IMR-90 (cell line): ENCODE measurements around the gene WEE2. TPM values are rescaled to one million over a fixed set of nuclear protein-coding genes. Genes with fewer than 3 reads are reported as not detected.

ENCODE experiments used
- ATAC-seq: fragments of 200-7000 bp; cut with Tn5 transposase; 2 replicates; pipeline ENCODE4 v1.9.1; 2020; ENCODE audit warnings: low read depth, mild to moderate bottlenecking, moderate library complexity
- BruUV-seq: library from RNA; stranded (reverse); fragments of 400-500 nt; replicated peaks from 2 replicates; lab custom pipeline; 2021; lab: Mats Ljungman, UMichigan
- CTCF ChIA-PET: fragments of 300-600 bp; formaldehyde crosslinking; extraction: SDS; loops from one replicate; lab custom pipeline; 2021; ENCODE audit warnings: antibody characterized with exemption; lab: Yijun Ruan, JAX
- POLR2A ChIA-PET: fragments of 300-600 bp; sonication (Branson Sonifier 250); formaldehyde crosslinking; loops from one replicate; lab custom pipeline; 2022; ENCODE audit warnings: antibody characterized with exemption; ENCODE audit not compliant: unreplicated experiment; lab: Charles Lee
- DNase-seq: peaks from one replicate; pipeline ENCODE4 v3.0.0; 2013
- H2AFZ ChIP-seq: replicated peaks from 2 replicates; pipeline ENCODE3; 2013; ENCODE audit warnings: low read length, mild to moderate bottlenecking; ENCODE audit not compliant: poor library complexity
- H2AK5ac ChIP-seq: 2 replicates; pipeline ENCODE4 v1.6.1; 2013; ENCODE audit warnings: low read depth, low read length, inconsistent platforms
- H2AK9ac ChIP-seq: replicated peaks from 2 replicates; pipeline ENCODE3; 2013; ENCODE audit warnings: mild to moderate bottlenecking, low read depth, low read length, moderate library complexity; ENCODE audit not compliant: poor library complexity
- H2BK120ac ChIP-seq: 2 replicates; pipeline ENCODE4 v1.6.1; 2013; ENCODE audit warnings: low read depth, low read length, inconsistent platforms
- H2BK15ac ChIP-seq: 3 replicates; pipeline ENCODE4 v1.6.1; 2013; ENCODE audit warnings: low read depth, low read length, inconsistent platforms
- H2BK20ac ChIP-seq: 2 replicates; pipeline ENCODE4 v1.6.1; 2013; ENCODE audit warnings: low read depth, mild to moderate bottlenecking, inconsistent platforms, low read length, moderate library complexity
- H2BK5ac ChIP-seq: 2 replicates; pipeline ENCODE4 v1.6.1; 2013; ENCODE audit warnings: mild to moderate bottlenecking, low read depth, low read length, inconsistent platforms; ENCODE audit not compliant: poor library complexity, severe bottlenecking
- H3K14ac ChIP-seq: replicated peaks from 2 replicates; pipeline ENCODE4 v1.6.1; 2013; ENCODE audit warnings: low read depth, low read length, inconsistent platforms
- H3K18ac ChIP-seq: 2 replicates; pipeline ENCODE4 v1.6.1; 2013; ENCODE audit warnings: low read depth, low read length, control low read depth
- H3K23ac ChIP-seq: 2 replicates; pipeline ENCODE4 v1.6.1; 2013; ENCODE audit warnings: low read depth, low read length, inconsistent platforms
- H3K27ac ChIP-seq: 2 replicates; pipeline ENCODE4 v1.5.1; 2013; ENCODE audit warnings: mild to moderate bottlenecking, control low read depth, low read length; ENCODE audit not compliant: insufficient read depth
- H3K27me3 ChIP-seq: 2 replicates; pipeline ENCODE4 v1.6.1; 2013; ENCODE audit warnings: low read length; ENCODE audit not compliant: control insufficient read depth, insufficient read depth
- H3K36me3 ChIP-seq: 2 replicates; pipeline ENCODE4 v1.6.1; 2013; ENCODE audit warnings: low read length, mixed read lengths; ENCODE audit not compliant: control insufficient read depth, insufficient read depth
- H3K4ac ChIP-seq: 2 replicates; pipeline ENCODE4 v1.6.1; 2013; ENCODE audit warnings: low read depth, low read length, inconsistent platforms
- H3K4me1 ChIP-seq: 2 replicates; pipeline ENCODE4 v1.6.1; 2013; ENCODE audit warnings: low read length, mixed read lengths; ENCODE audit not compliant: control insufficient read depth, insufficient read depth
- H3K4me2 ChIP-seq: 2 replicates; pipeline ENCODE4 v1.6.1; 2013; ENCODE audit warnings: low read depth, mild to moderate bottlenecking, control low read depth, low read length, moderate library complexity
- H3K4me3 ChIP-seq: 2 replicates; pipeline ENCODE4 v1.5.1; 2013; ENCODE audit warnings: low read depth, mild to moderate bottlenecking, control low read depth, low read length, moderate library complexity; ENCODE audit not compliant: insufficient read depth
- H3K56ac ChIP-seq: 2 replicates; pipeline ENCODE4 v1.6.1; 2013; ENCODE audit warnings: low read length, inconsistent platforms; ENCODE audit not compliant: insufficient read depth; ENCODE audit errors: extremely low read depth
- H3K79me1 ChIP-seq, 2 experiments: 2 replicates each; pipeline ENCODE4 v1.6.1; 2013; ENCODE audit warnings: low read length in 2 of 2, inconsistent platforms in 1 of 2, low read depth in 1 of 2
- H3K9ac ChIP-seq: 2 replicates; pipeline ENCODE4 v1.6.1; 2013; ENCODE audit warnings: low read depth, low read length, control low read depth
- H3K9me1 ChIP-seq: 2 replicates; pipeline ENCODE4 v1.6.1; 2013; ENCODE audit warnings: low read length, inconsistent platforms; ENCODE audit not compliant: insufficient read depth
- H3K9me3 ChIP-seq: 2 replicates; pipeline ENCODE4 v1.6.1; 2013; ENCODE audit warnings: low read length; ENCODE audit not compliant: control insufficient read depth, insufficient read depth
- H4K20me1 ChIP-seq: 2 replicates; pipeline ENCODE4 v1.6.1; 2013; ENCODE audit warnings: low read length, inconsistent platforms; ENCODE audit not compliant: insufficient read depth
- H4K5ac ChIP-seq: 2 replicates; pipeline ENCODE4 v1.6.1; 2013; ENCODE audit warnings: mild to moderate bottlenecking, low read depth, low read length, control low read depth
- H4K8ac ChIP-seq, 2 experiments: 2 replicates each; pipeline ENCODE4 v1.6.1; 2013; ENCODE audit warnings: low read depth in 2 of 2, low read length in 2 of 2, control low read depth in 1 of 2, inconsistent platforms in 1 of 2
- H4K91ac ChIP-seq: 2 replicates; pipeline ENCODE4 v1.6.1; 2013; ENCODE audit warnings: low read depth, low read length, inconsistent platforms; ENCODE audit not compliant: insufficient read depth
- BHLHE40 ChIP-seq: fragments of 150-350 bp; IDR thresholded peaks from 2 replicates; pipeline ENCODE4 v1.6.1; 2016; ENCODE audit warnings: mild to moderate bottlenecking, low read depth, low read length
- CEBPB ChIP-seq: IDR thresholded peaks from 2 replicates; pipeline ENCODE4 v1.6.1; 2012; ENCODE audit warnings: low read depth, low read length, improper control_type of control experiment
- CHD1 ChIP-seq: IDR thresholded peaks from 2 replicates; pipeline ENCODE4 v1.6.1; 2012; ENCODE audit warnings: low read depth, low read length, improper control_type of control experiment
- FOS ChIP-seq: fragments of 150-350 bp; IDR thresholded peaks from 2 replicates; pipeline ENCODE4 v1.6.1; 2016; ENCODE audit warnings: low read depth, low read length
- MAFK ChIP-seq: IDR thresholded peaks from 2 replicates; pipeline ENCODE4 v1.6.1; 2012; ENCODE audit warnings: low read depth, low read length, improper control_type of control experiment
- MAZ ChIP-seq: IDR thresholded peaks from 2 replicates; pipeline ENCODE4 v1.6.1; 2012; ENCODE audit warnings: low read depth, mild to moderate bottlenecking, low read length, improper control_type of control experiment, moderate library complexity, borderline replicate concordance
- MXI1 ChIP-seq: IDR thresholded peaks from 2 replicates; pipeline ENCODE4 v1.6.1; 2012; ENCODE audit warnings: low read depth, mild to moderate bottlenecking, low read length, moderate library complexity, borderline replicate concordance
- NFE2L2 ChIP-seq: fragments of 150-350 bp; IDR thresholded peaks from 2 replicates; pipeline ENCODE4 v1.6.1; 2016; ENCODE audit warnings: low read depth, mild to moderate bottlenecking, low read length
- POLR2A ChIP-seq: IDR thresholded peaks from 2 replicates; pipeline ENCODE4 v1.6.1; 2012; ENCODE audit warnings: mild to moderate bottlenecking, low read depth, low read length
- RAD21 ChIP-seq: IDR thresholded peaks from 2 replicates; pipeline ENCODE4 v1.6.1; 2012; ENCODE audit warnings: low read length, improper control_type of control experiment
- RCOR1 ChIP-seq: IDR thresholded peaks from 2 replicates; pipeline ENCODE4 v1.6.1; 2012; ENCODE audit warnings: mild to moderate bottlenecking, low read length, improper control_type of control experiment; ENCODE audit not compliant: insufficient replicate concordance
- RFX5 ChIP-seq: IDR thresholded peaks from 2 replicates; pipeline ENCODE4 v1.8.0; 2012; ENCODE audit warnings: low read depth, mild to moderate bottlenecking, low read length, moderate library complexity
- WGBS, 2 experiments: methylation state at CpG; one replicate each; pipeline versions ENCODE4 v1.1.5 to v1.1.7; 2013; ENCODE audit warnings: missing lambda C conversion rate in 2 of 2; ENCODE audit not compliant: insufficient read length in 1 of 2; ENCODE audit errors: extremely low coverage in 2 of 2; 5-methylcytosine and 5-hydroxymethylcytosine counted together
- dilution Hi-C: fragments of 300-500 bp; cut with HindIII; formaldehyde crosslinking; loops from one replicate; pipeline ENCODE4 v1.14.3; 2018; ENCODE audit warnings: low sequenced_read_pairs; ENCODE audit not compliant: unreplicated experiment
- in situ Hi-C: fragments of 300-500 bp; cut with MboI; formaldehyde crosslinking; loops from 3 replicates; pipeline ENCODE4 v1.14.3; 2019; ENCODE audit warnings: low sequenced_read_pairs, inconsistent platforms, mixed read lengths
- intact Hi-C: fragments of 100-400 bp; cut with micrococcal nuclease; formaldehyde crosslinking; loops from 2 replicates; pipeline ENCODE4 v1.10.0; 2022
- polyA plus RNA-seq, 3 experiments: library from polyadenylated mRNA; depleted of rRNA; stranded (reverse); fragments of >200 nt; gene quantifications; 2 replicates each; pipeline ENCODE4 v1.2.3, GENCODE V29; 2012; ENCODE audit warnings: low replicate concordance in 1 of 3
- total RNA-seq: library from RNA; depleted of rRNA; stranded (reverse); fragments of >200 nt; gene quantifications from 2 replicates; pipeline ENCODE4 v1.2.3, GENCODE V29; 2012
- TF ChIP-seq, protein P1 (sequence below): fragments of 150-350 bp; IDR thresholded peaks from 2 replicates; pipeline ENCODE4 v1.6.1; 2016; ENCODE audit warnings: low read depth, mild to moderate bottlenecking, low read length, moderate library complexity, borderline replicate concordance

Gene WEE2
- total and polyA plus RNA-seq, 2 of the 4 experiments (the other 2 are of a cell fraction), result not detected

DNA sequence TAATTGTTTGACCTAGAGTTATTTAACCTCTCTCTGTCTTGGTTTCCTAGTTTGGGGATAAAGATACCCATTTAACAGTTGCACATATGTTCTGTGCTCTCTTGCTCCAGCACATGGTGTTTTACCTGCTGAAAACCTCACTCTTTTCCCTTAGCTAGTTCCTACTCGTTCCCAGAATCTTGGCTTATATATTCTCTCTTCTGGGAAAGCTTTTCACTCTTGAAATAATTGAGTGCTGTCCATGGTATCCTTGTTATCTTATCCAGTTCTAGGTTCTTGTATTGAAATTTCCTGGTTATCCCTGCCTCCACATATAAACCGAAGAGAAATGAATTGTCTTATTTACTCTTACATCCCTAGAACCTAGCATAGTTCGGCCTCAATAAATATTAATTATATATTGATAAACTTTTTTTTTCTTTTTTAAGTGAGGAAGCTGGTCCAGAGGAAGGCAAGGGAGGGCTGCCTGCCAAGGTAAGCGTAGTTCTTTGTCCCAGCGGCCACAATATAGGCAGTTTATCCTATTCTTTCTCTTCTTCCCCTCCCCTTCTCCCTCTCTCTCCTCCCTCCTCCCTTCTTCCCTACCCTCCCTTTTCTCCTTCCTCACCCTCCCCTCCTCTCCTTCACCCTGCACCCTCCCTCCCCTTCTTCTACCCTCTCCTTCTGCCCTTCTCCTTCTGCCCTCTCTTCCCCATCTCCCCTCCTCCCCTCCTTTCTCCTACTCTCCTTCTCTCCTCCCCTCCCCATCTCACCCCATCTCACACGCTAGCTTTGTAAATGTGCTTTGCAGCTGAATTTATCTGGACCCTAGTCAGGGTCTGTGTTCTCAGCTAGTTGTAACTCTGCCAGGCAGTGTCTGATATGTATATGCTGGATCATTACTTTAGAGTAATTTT is 7.9 kb downstream of the WEE2 start (continued):
- TF ChIP-seq BHLHE40, result no peak

GRCh38 chr7:141717450-141717849 is 9.3 kb downstream of the WEE2 start:
- H3K14ac ChIP-seq, result no peak overlapping the region
- H2BK20ac ChIP-seq, result no peak overlapping the region
- intact Hi-C loops (no loop called here), dilution Hi-C loops (no loop called here), in situ Hi-C loops (no loop called here)
- H2AK5ac ChIP-seq, result no peak overlapping the region
- no peak overlapping the region for H3K23ac ChIP-seq
- ChIA-PET CTCF (no interaction called here), POLR2A (no interaction called here)
- no peak overlapping the region for H3K56ac ChIP-seq
- no CpG with 5 or more reads among the region's 1 CpG for WGBS, 2 experiments
- H3K18ac ChIP-seq, result no peak overlapping the region
- no peak overlapping the region for H2BK5ac ChIP-seq
- no peak overlapping the region for H3K27ac ChIP-seq
- no peak overlapping the region for H3K4ac ChIP-seq
- no peak overlapping the region for H4K91ac ChIP-seq
- no peak for TF ChIP-seq NFE2L2
- TF ChIP-seq MAZ, result no peak
- TF ChIP-seq FOS, result no peak
- TF ChIP-seq CEBPB, result no peak
- no peak for TF ChIP-seq RAD21
- TF ChIP-seq POLR2A, result no peak
- TF ChIP-seq RFX5, result no peak
- no peak for TF ChIP-seq CHD1
- TF ChIP-seq MXI1, result no peak
- no peak for TF ChIP-seq RCOR1
- TF ChIP-seq MAFK, result no peak
- TF ChIP-seq, protein P1, sequence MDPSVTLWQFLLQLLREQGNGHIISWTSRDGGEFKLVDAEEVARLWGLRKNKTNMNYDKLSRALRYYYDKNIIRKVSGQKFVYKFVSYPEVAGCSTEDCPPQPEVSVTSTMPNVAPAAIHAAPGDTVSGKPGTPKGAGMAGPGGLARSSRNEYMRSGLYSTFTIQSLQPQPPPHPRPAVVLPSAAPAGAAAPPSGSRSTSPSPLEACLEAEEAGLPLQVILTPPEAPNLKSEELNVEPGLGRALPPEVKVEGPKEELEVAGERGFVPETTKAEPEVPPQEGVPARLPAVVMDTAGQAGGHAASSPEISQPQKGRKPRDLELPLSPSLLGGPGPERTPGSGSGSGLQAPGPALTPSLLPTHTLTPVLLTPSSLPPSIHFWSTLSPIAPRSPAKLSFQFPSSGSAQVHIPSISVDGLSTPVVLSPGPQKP, result no peak
- H3K9me3 ChIP-seq, result no peaks in the 10 kb centered on the region
- no peak overlapping the region for H2BK120ac ChIP-seq
- no peaks in the 10 kb centered on the region for H3K79me1 ChIP-seq
- no TSS peak for BruUV-seq
- H4K20me1 ChIP-seq, result no peaks in the 10 kb centered on the region
- H2AFZ ChIP-seq, result no peak overlapping the region
- DNase-seq (no peak), ATAC-seq (no peak)
- no peaks in the 10 kb centered on the region for H3K9me1 ChIP-seq
- H3K4me3 ChIP-seq, result no peak overlapping the region
- no peak overlapping the region for H4K8ac ChIP-seq
- H2BK15ac ChIP-seq, result no peak overlapping the region
- H3K9ac ChIP-seq, result no peak overlapping the region
- H4K5ac ChIP-seq, result no peak overlapping the region
- H2AK9ac ChIP-seq, result no peak overlapping the region
- H3K27me3 ChIP-seq, result no peaks in the 10 kb centered on the region
- H3K4me2 ChIP-seq, result no peak overlapping the region
- no peaks in the 10 kb centered on the region for H3K36me3 ChIP-seq
- H3K4me1 ChIP-seq, result no peaks in the 10 kb centered on the region
